Limb (tissue), 2 donors: ENCODE results near the gene THNSL1.
"Not testable (repeated sequence)": the region's sequence is repeated elsewhere in the genome, so short reads cannot be mapped to it uniquely, and the experiment has no call there.

ENCODE experiments used
- DNase-seq, 2 donors: peaks; one replicate each; pipeline ENCODE4 v3.0.0-alpha.2; 2016; ENCODE audit errors: extremely low spot score in 2 of 2

Gene THNSL1

DNA sequence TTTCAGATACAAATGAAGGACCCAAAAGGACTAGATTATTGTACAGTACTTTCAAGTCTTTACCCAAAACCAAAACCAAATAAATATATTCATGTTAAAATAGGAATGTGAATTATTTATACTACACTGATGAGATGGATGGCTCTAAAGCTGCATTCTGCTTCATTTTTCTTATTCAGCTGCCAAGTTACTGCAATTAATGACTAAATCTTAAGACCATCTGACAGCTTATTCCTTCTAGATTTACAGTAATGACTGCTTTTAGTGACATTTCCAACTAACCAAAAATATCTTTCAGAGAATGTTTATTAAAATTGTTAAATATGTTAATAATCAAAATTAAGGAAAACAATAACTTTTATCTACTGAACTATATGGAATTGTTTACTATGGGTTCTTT is 21.3 kb upstream of the THNSL1 start:
- no peak for DNase-seq

DNA sequence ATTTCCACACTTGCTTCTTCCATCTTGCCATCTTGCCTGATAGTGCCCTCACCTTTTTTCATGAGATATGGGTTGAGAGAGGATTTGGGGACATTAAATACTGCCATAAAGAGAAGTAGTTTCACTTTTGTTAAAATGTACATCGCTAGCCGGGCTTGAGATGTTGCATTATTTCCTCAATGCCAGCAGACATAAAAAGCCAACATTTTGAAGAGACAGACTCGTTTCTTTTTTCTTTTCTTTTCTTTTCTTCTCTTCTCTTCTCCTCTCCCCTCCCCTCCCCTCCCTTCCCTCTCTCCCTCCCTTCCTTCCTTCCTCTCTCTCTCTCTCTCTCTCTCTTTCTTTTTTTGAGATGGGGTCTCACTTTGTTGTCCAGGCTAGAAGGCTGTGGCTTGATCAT is 18.4 kb upstream of the THNSL1 start:
- no peak for DNase-seq

DNA sequence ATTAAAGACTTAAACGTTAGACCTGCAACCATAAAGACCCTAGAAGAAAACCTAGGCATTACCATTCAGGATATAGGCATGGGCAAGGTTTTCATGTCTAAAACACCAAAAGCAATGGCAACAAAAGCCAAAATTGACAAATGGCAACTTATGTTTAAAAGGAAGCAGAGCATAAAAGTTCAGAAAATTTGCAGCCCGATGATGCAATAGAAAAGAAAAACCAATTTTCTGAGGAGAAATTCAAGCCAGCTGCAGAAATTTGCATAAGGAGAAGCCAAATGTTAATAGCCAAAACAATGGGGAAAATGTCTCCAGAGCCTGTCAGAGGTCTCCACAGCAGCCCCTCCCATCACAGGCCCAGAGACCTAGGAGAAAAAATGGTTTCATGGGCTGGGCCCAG is 4.8 kb upstream of the THNSL1 start:
- not testable (repeated sequence) for DNase-seq

DNA sequence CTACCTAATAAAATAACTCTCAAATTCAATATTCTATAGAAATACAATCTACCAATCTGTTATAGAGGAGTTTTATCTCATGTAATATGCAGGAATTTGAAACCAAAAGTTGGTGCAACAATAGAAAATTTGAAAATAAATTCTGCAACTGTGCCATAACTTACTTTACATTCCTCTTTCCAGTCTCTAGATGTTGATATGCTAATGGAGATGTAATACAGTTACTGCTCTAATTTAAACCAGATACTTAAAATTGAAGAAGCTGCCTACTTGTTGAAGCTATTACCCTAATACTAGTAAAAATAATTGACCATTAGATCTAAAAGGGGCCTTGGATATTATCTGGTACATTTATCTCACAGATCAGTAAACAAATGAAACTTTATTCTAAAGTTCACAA is 1.8 kb upstream of the THNSL1 start:
- no peak for DNase-seq

DNA sequence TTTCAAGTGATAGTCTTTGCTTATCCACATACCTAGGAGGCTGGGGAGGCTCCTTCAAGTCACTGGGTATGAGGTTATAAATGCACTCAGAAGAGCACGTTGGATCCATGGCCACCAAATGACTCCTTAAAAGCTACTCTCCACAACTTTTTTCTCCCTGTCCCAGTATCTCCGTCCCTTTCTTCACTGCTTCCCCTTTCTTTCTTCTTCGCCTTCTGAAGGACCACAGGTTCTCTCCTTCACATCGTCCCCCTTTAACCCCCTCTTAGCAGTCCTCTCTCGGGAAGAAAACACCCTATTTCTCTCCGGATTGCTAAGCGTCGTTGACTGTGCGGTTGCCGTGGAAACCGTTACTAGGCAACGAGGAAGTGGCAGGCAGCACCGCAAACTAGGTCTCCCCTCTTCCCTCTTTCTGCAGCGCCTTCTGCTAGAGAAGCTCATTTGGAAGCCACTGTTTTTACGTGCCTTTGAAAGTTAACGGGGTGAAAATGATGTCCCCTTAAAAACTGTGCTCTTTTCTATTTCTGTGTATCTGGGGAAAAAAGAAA is 510 bp upstream of the THNSL1 start, which contains the start of gene ENKUR:
Gene ENKUR, minus strand, starts transcription at position 331 of the 548 bp plus-strand sequence. Its CDS starts 222 bp downstream, at position 109.
- DNase-seq: peak; percentile 91 to 93

DNA sequence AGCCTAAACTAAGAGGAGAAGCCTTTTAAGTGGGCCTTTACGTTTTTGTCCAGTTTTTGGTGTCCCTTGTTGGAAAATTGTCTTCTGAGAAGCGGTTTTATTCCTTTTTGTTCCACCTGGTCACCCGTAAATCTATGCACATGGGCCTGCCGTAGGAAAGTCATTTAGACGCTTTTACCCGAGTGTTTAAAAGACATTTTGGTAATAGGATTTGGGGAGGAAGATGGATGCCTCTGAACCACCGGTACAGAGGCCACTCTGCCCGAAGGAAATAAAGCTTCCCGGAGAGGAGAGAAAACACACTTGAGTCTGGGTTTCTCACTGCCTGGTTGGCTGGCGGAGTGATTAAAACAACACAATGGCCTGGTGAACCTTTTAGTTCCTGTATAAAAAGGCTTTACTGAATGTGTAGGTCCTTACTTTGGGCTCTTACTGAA is 760 bp downstream of the THNSL1 start:
- no peak for DNase-seq

DNA sequence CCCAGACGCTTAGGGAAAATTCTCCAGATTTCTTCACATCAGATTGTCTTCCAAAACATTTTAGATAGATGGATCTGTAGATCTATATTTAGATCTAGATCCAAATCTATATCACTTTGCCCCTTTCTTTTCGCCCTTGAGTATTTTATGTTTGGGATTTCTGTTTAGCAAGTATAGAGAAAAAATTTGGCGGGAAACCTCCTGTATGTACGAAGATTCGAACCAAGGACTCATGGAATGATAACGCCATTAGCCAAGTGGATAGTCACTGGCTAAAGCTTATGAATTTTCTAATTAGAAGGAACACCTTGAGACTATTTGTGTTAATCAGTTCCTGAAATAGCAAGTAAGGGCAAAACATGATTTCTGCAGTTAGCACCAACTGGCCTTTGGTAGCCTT is 1.2 kb downstream of the THNSL1 start:
- DNase-seq: no peak

DNA sequence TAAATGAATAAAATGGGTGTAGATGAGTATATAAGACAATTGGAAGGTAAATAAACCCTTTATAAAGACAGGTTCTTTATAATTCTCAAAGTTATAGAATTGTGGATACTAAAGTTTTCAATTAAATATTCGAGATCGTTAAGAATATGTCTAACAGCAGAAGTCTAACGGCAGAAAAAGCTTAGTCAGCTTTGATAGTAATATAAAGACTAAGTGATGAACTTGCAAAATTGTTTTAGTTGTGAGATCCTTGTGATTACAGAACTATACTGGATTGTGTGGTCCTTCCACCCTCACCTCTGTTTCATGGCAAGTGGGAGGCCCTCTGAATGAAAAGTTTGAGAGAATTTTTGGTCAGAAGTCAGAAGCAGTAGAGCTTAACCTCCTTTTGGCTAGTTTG is 2.3 kb downstream of the THNSL1 start:
- DNase-seq: no peak

DNA sequence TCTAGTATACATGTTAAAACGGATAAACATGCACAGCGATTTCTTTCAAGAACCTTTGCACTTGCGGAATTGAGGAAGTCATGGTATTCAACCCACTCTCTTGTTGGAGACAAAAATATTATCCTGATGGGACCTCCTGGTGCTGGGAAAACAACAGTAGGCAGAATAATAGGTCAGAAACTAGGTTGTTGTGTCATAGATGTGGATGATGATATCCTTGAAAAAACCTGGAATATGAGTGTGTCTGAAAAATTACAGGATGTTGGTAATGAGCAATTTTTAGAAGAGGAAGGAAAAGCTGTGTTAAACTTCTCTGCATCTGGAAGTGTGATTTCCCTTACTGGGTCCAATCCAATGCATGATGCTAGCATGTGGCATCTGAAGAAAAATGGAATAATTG is 6.9 kb downstream of the THNSL1 start:
- DNase-seq: no peak

DNA sequence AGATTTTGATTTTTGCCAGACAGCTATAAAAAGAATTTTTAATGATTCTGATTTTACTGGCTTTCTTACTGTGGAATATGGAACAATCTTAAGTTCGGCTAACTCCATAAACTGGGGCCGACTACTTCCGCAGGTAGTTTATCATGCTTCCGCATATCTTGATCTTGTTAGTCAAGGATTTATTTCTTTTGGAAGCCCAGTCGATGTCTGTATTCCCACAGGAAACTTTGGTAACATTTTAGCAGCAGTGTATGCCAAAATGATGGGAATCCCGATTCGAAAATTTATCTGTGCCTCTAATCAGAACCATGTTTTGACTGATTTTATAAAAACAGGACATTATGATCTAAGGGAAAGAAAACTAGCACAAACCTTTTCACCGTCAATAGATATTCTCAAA is 8.1 kb downstream of the THNSL1 start:
- DNase-seq: no peak

DNA sequence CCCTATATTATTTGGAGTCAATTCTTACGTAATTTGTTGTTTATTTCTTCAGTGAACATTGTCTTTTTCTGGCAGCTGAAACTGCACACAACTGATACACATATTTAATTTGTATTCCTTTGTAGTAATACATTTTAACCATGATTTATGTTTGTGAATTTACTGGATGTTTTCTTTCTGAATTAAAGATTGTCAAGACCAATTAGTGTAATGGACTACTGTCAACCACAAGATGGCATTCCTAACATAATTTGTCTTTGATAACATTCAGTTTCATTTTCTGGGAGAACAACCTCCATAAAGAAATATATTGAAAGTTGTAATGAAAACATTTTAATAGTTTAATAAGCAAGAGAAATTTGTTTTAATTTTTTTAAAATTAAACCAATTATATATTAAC is 10.1 kb downstream of the THNSL1 start:
- no peak for DNase-seq

DNA sequence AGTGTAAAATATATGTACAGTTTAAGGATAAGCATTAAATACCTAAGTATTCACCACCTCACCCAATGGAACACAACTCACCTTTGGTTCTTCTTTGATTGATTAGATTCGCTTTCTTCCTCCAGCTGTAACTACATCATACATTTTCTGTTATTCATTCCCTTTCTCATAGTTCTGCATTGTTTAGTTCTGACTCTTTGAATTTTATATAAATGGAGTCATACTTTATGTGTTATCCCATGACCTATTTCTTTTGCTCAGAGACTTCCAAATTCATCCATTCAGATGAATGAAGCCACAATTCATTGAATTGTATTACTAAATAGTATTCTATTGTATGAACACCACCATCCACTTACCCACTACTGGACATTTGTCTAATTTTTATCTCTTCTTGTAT is 12.3 kb downstream of the THNSL1 start:
- DNase-seq: no peak

DNA sequence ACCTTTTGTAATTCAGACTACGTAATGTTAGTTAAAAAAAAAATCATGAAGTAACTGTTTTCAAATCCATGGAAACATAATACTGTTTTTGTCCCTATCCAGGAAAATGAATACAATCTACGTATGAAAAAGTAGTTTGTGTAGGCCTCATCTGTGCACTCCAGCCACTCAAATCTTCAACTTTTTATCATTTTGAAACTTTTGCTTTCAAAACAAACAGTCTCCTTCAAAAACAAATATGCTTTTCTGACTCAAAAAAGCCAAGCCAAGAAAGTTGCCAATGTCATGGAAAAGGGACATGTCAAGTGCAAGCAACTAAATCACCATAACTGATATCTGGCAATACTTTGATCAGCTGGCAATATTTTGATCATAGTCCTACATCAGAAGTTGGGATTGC is 13.1 kb downstream of the THNSL1 start:
- no peak for DNase-seq

DNA sequence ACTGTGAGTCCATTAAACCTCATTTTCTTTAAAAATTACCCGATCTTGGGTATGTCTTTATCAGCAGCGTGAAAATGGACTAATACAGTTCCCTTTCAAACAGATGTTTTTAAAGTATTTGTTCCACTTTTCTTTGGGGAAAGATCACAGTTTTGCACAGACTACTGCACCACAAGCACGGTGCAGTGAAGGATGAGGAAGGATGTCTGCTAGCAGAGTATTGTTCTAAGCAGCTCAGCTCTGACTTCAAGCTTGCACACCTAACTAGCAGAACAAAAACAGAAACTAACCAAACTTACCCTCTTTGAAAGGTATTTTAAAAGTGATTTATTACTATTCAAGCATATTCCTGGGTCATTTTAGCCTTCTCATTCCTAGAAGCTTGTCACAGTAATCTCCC is 20.0 kb downstream of the THNSL1 start:
- no peak for DNase-seq

DNA sequence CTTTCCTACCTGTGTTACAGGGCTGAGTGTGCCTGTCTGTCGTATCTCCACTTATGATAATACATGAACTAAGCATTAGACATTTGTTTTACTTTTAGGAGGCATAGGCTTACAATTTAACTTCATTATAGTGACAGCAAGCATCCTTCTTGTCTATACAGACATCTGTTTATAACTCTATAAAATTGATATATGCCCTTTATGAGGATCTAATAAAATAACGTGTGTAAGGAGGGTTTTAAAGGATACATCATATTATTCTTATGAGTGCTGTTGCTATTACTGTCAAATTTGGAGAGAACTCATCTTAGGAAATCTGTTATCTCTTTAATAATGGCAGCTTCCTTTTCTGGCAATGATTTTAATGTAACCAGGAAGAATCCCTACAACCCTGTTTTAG is 21.9 kb downstream of the THNSL1 start:
- no peak for DNase-seq

DNA sequence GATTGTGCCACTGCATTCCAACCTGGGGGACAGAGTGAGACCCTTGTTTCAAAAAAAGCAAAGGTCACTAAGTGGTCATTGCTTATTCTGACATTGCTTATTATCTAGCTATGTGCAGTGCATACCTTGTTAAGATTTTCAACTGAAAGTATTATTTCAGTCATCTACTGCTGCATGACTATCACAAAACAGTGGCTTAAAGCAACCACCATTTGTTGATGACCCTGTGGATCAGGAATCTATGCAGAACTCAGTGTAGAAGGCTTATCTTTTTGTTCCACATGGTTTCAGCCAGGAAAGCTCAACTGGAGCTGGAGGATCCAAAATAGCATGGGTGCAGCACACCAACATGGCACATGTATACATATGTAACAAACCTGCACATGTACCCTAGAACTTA is 23.1 kb downstream of the THNSL1 start:
- DNase-seq: no peak

DNA sequence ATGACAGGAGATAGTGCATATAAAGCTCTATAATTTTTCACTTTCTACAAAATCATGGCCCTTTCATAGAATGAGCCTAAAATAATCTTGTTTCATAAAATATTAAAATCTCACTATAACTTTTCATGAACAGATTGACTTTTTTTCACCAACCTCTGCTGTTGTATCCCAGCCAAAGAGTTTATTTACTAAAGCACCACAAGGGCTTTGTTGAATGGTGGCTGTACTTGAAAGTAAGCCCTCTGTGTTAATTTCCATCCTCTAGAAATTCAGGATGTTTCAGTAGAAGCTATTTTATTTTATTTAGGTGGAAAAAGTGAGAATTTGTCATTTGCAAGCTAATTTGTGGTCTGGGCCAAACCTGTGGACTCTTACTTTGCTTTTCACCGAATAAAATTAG is 30.2 kb downstream of the THNSL1 start:
- no peak for DNase-seq

DNA sequence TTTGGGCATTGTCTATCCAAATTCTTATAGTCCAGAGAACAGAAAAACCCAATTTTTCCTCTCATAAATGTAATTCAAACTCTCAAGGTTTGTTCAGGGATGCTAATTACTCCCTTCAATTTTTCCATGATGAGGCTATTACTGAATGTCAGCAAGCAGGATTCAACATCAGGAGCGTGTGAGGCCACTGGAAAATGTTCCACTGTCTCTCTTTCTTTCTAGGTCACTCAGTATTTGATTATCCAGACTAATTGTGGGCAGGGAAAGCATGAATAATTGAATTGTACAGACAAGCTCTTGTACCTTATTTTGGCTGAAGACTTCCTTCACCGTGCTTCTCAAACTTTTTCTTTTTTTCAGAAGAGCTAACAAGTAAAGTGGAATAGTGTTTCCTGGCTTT is 30.7 kb downstream of the THNSL1 start:
- DNase-seq: no peak

DNA sequence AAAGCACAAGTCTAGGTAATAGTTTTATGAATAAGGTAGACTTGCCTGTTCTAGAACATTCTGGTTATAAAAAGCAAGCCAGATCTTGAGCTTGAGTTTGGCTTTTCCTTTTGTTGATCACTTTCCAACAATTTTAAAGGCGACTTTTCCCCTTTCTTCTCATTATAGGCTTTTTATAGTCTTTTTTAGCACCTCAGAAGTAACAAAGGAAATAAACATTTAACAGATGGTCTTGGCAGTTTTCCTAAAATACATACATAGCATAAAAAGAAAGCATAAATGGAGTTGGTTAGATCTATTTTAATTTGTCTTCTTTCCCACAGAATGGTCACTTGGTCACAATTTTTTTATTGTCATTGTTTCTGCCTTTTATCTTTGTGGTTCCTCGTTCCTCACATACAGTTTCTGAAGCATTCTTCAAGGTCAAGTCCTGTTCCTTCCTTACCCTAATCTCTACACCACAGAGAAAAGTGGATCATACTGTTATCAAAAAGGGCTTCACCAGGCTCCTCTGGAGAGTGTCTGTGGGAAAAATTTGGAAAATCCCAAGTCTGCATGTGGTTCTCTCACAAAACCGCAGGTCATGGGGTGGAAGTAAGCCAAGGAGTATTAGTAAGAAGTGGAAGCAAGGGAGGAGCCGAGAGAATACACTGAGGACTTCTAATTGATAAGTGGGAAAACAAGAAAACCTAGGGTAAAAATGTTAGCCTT is 31.3 kb downstream of the THNSL1 start:
- DNase-seq: no peak

DNA sequence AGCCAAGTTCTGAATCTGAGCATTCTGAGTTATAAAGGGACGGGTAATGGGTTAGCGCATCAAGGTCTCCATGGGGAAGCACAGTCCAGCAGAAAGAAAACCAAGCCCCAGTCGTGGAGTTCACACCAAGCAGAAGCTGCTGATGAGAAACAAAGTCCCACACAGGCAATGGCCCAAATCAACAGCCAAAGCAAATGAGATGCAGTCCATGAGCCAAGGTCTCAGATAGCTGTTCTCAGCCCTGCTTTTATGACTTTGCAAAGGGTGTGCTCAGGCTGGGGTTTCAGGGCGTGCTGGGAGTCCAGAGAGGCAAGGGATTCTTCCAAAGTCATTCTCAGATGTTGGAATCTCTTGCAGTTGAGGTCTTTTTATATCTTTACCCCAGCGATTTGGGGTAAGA is 32.0 kb downstream of the THNSL1 start:
- DNase-seq: no peak

DNA sequence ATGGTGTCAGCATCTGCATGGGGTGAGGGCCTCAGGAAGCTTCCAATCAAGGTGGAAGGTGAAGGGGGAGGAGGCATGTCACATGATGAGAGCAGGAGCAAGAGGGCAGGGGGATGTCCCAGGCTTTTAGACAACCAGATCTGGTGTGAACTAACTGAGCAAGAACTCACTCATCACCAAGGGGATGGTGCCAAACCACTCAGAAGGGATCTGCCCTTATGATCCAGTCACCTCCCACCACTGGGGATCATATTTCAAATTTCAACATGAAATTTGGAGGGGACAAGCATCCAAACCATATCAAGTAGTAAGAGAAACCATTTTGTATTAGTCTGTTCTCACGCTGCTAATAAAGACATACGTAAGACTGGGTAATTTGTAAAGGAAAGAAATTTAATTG is 33.6 kb downstream of the THNSL1 start:
- no peak for DNase-seq

DNA sequence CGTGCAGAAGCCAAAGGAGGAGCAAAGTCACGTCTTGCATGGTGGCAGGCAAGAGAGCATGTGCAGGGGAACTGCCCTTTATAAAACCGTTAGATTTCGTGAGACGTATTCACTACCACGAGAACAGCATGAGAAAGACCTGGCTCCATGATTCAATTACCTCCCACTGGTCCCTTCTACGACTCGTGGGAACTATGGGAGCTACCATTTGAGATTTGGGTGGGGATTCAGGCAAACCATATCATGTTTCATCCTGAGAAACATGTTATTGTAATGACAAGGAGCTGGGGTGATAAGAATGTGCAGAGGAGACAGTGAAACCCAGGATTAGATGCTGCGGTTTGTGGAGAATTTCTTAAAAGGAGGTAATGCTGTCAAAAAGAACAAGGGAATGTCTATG is 34.0 kb downstream of the THNSL1 start:
- DNase-seq: no peak

DNA sequence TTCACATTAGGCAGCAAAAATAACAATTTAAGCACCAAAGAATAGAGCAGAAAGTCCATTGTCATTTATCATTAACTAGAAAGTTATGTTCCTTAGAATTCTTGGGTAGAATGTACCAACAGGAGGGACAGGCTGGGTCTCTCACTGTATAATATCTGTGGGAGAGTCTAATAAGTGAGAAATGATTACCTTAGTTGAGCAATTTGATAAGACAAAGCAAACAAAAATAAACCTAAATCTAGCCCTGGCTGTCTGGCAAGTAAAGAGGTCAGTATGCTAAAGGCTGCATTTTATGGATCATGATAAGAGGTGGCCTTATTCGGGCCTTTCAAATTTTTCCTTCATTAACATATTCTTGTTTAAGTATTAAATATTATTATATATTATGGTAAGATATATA is 35.6 kb downstream of the THNSL1 start:
- DNase-seq: no peak

DNA sequence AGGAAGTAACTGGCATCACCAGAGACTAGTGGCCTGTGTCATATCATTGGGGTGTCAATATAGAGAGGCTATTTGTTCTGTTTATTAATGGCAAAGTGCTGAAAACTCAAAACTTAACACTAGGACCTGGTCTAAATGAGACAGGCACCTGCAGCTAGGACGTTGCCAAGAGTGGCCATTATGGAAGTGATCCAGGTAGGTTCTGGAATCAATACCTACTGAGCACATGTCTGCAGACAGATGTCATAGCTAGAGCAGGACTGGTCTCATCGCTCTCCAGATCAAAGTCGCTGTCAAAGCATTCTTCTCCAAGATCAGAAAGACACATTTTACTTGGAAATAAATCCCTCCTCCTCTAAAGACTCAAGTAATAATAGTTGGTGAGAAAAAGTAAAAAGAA is 40.3 kb downstream of the THNSL1 start:
- no peak for DNase-seq
